Endodermal cell (in vitro differentiated cells): Measurements from ENCODE around the gene ATF4. TPM values are rescaled to one million over a fixed set of nuclear protein-coding genes. Genes with fewer than 3 reads are reported as not detected.

ENCODE experiments used
- DNase-seq: peaks from one replicate; pipeline ENCODE4 v3.0.0-alpha.2; 2017
- H3K27ac ChIP-seq: 2 replicates; pipeline ENCODE4 v1.5.1; 2013; ENCODE audit warnings: mild to moderate bottlenecking, low read depth, low read length, moderate library complexity
- H3K27me3 ChIP-seq: 2 replicates; pipeline ENCODE4 v1.6.1; 2013; ENCODE audit warnings: mild to moderate bottlenecking, low read length, moderate library complexity; ENCODE audit not compliant: insufficient read depth, control insufficient read depth, poor library complexity, severe bottlenecking
- H3K36me3 ChIP-seq: 2 replicates; pipeline ENCODE4 v1.7.0; 2013; ENCODE audit warnings: mild to moderate bottlenecking, low read length, moderate library complexity; ENCODE audit not compliant: control insufficient read depth, insufficient read depth
- H3K4me1 ChIP-seq: one replicate; pipeline ENCODE4 v1.7.0; 2013; ENCODE audit warnings: low read length; ENCODE audit not compliant: control insufficient read depth, insufficient read depth
- H3K4me3 ChIP-seq: 2 replicates; pipeline ENCODE4 v1.5.1; 2013; ENCODE audit warnings: mild to moderate bottlenecking, low read length, moderate library complexity
- H3K9ac ChIP-seq: 2 replicates; pipeline ENCODE4 v1.6.1; 2013; ENCODE audit warnings: mild to moderate bottlenecking, low read length, moderate library complexity; ENCODE audit not compliant: poor library complexity, severe bottlenecking; ENCODE audit errors: extremely low read depth
- H3K9me3 ChIP-seq: 2 replicates; pipeline ENCODE4 v1.6.1; 2013; ENCODE audit warnings: mild to moderate bottlenecking, low read length, moderate library complexity; ENCODE audit not compliant: control insufficient read depth
- H3K27ac Mint-ChIP-seq: 2 replicates; pipeline ENCODE4 v1.8.0; 2020; ENCODE audit warnings: mixed read lengths
- H3K27me3 Mint-ChIP-seq: 2 replicates; pipeline ENCODE4 v1.8.0; 2021; ENCODE audit warnings: mild to moderate bottlenecking, mixed read lengths; ENCODE audit not compliant: insufficient read depth
- H3K36me3 Mint-ChIP-seq: 2 replicates; pipeline ENCODE4 v1.8.0; 2020; ENCODE audit warnings: low read depth, mixed read lengths
- H3K4me1 Mint-ChIP-seq: 2 replicates; pipeline ENCODE4 v1.8.0; 2020; ENCODE audit warnings: mixed read lengths
- H3K4me3 Mint-ChIP-seq: 2 replicates; pipeline ENCODE4 v1.8.0; 2020; ENCODE audit warnings: mild to moderate bottlenecking, moderate library complexity, mixed read lengths
- H3K9me3 Mint-ChIP-seq: 2 replicates; pipeline ENCODE4 v1.8.0; 2020; ENCODE audit warnings: mild to moderate bottlenecking, mixed read lengths
- CTCF ChIP-seq: fragments of 200-600 bp; sonication (generic); conservative IDR thresholded peaks from 2 replicates; pipeline ENCODE4 v1.5.0; 2021; ENCODE audit warnings: antibody characterized with exemption, mild to moderate bottlenecking
- WGBS, 2 experiments: methylation state at CpG; one replicate each; pipeline versions ENCODE4 v1.1.5 to v1.1.7; 2013; ENCODE audit warnings: missing lambda C conversion rate in 2 of 2, mixed read lengths in 1 of 2; ENCODE audit not compliant: insufficient coverage in 1 of 2, insufficient read length in 1 of 2; 5-methylcytosine and 5-hydroxymethylcytosine counted together
- total RNA-seq, 2 donors: library from RNA; stranded (reverse); fragmentation: NEBNext Ultra II Directional in 1 of 2; extraction: Animal tissue kit (Norgen Biotek cat#: 25700) in 1 of 2; gene quantifications; 2 replicates in 1 of 2; 3 replicates in 1 of 2; pipeline ENCODE4 v1.2.1, GENCODE V29; 2021

Gene ATF4
- total RNA-seq, 2 donors from 2014 or later, result 335 to 341 TPM

GRCh38 chr22:39493759-39494158 lies 26.6 kb upstream of the ATF4 start:
- H3K4me1 ChIP-seq, result peaks cover 5% of the 10 kb centered on the region
- H3K36me3 ChIP-seq, result no peaks in the 10 kb centered on the region
- H3K9me3 Mint-ChIP-seq, result no peaks in the 10 kb centered on the region
- H3K27me3 ChIP-seq, result no peaks in the 10 kb centered on the region
- no peak overlapping the region for H3K27ac ChIP-seq
- no peaks in the 10 kb centered on the region for H3K9me3 ChIP-seq
- no peak overlapping the region for H3K27ac Mint-ChIP-seq
- H3K9ac ChIP-seq, result no peak overlapping the region
- no peak for TF ChIP-seq CTCF
- H3K27me3 Mint-ChIP-seq, result peaks cover 25% of the 10 kb centered on the region
- WGBS, 2 experiments, result 72 to 80% methylated on average over 4 of the region's 4 CpGs
- peaks cover 3% of the 10 kb centered on the region for H3K4me1 Mint-ChIP-seq
- DNase-seq, result no peak
- H3K36me3 Mint-ChIP-seq, result no peaks in the 10 kb centered on the region
- H3K4me3 ChIP-seq, result no peak overlapping the region
- H3K4me3 Mint-ChIP-seq, result no peak overlapping the region

- H3K4me3 Mint-ChIP-seq, result no peak overlapping the region
- peaks cover 32% of the 10 kb centered on the region for H3K27me3 Mint-ChIP-seq
- Histone ChIP-seq H3K27ac (no peak overlapping the region), H3K4me1 (peaks cover 5% of the 10 kb centered on the region), H3K4me3 (no peak overlapping the region), H3K9ac (no peak overlapping the region), H3K9me3 (no peaks in the 10 kb centered on the region), H3K36me3 (no peaks in the 10 kb centered on the region), H3K27me3 (no peaks in the 10 kb centered on the region)
- TF ChIP-seq CTCF, result no peak
- H3K4me1 Mint-ChIP-seq, result peaks cover 8% of the 10 kb centered on the region
- no peaks in the 10 kb centered on the region for H3K36me3 Mint-ChIP-seq
- no peak for DNase-seq
- 85 to 86% methylated on average over 8 to 10 of the region's 10 CpGs for whole genome bisulfite sequencing, 2 experiments
- H3K27ac Mint-ChIP-seq, result no peak overlapping the region
- H3K9me3 Mint-ChIP-seq, result no peaks in the 10 kb centered on the region
Observed at GRCh38 chr22:39494471-39495120, 25.8 kb upstream of the ATF4 start.

GRCh38 chr22:39496131-39496838 lies 24.1 kb upstream of the ATF4 start:
- peaks cover 17% of the 10 kb centered on the region for H3K4me1 Mint-ChIP-seq
- Histone ChIP-seq H3K27me3 (no peaks in the 10 kb centered on the region), H3K9me3 (no peaks in the 10 kb centered on the region), H3K4me1 (peaks cover 10% of the 10 kb centered on the region), H3K27ac (no peak overlapping the region), H3K36me3 (no peaks in the 10 kb centered on the region), H3K4me3 (no peak overlapping the region), H3K9ac (no peak overlapping the region)
- H3K27ac Mint-ChIP-seq, result no peak overlapping the region
- TF ChIP-seq CTCF, result peak; percentile 89
- H3K36me3 Mint-ChIP-seq, result no peaks in the 10 kb centered on the region
- DNase-seq, result peak; percentile 90
- H3K27me3 Mint-ChIP-seq, result peaks cover 37% of the 10 kb centered on the region
- WGBS, 2 experiments, result 61% methylated on average over 11 to 13 of the region's 13 CpGs
- no peak overlapping the region for H3K4me3 Mint-ChIP-seq
- H3K9me3 Mint-ChIP-seq, result no peaks in the 10 kb centered on the region
